Measurements from ENCODE around the gene RAB11FIP5.
A peak's percentile ranks its signal among the peaks of the same experiment; 100 is the strongest.

The RAB11FIP5 gene

GRCh38 chr2:73087311-73087710 lies 25.4 kb downstream of the RAB11FIP5 start:
- DNase-seq = no peak

- peak; percentile 68 for DNase-seq
Observed at GRCh38 chr2:73085691-73086090, 27.1 kb downstream of the RAB11FIP5 start.

GRCh38 chr2:73084971-73085370 lies 27.8 kb downstream of the RAB11FIP5 start:
- no peak for DNase-seq

GRCh38 chr2:73083886-73084800 lies 28.6 kb downstream of the RAB11FIP5 start:
- no peak for DNase-seq

GRCh38 chr2:73082523-73083410 lies 30.0 kb downstream of the RAB11FIP5 start:
- DNase-seq = no peak

GRCh38 chr2:73081181-73081671 lies 31.5 kb downstream of the RAB11FIP5 start:
- DNase-seq = no peak

- DNase-seq = no peak
Observed at GRCh38 chr2:73080321-73081131, 32.2 kb downstream of the RAB11FIP5 start.

GRCh38 chr2:73079636-73080035 lies 33.1 kb downstream of the RAB11FIP5 start:
- DNase-seq = no peak

GRCh38 chr2:73078457-73079411 lies 34.0 kb downstream of the RAB11FIP5 start:
- no peak for DNase-seq

GRCh38 chr2:73077424-73077795 lies 35.3 kb downstream of the RAB11FIP5 start:
- DNase-seq = no peak

GRCh38 chr2:73076701-73077423 lies 35.9 kb downstream of the RAB11FIP5 start:
- DNase-seq = no peak

GRCh38 chr2:73075477-73076373 lies 37.0 kb downstream of the RAB11FIP5 start:
- DNase-seq = no peak

GRCh38 chr2:73074110-73075069 lies 38.4 kb downstream of the RAB11FIP5 start:
- DNase-seq = no peak

GRCh38 chr2:73072416-73072815 lies 40.3 kb downstream of the RAB11FIP5 start:
- no peak for DNase-seq

GRCh38 chr2:73072129-73072395 lies 40.7 kb downstream of the RAB11FIP5 start:
- DNase-seq = no peak

GRCh38 chr2:73071360-73072128 lies 41.2 kb downstream of the RAB11FIP5 start, which contains the start of gene SFXN5:
TSS of gene SFXN5 (minus strand) at chr2:73071712. CDS start at chr2:73071705, 7 bp downstream.
- DNase-seq = peak; percentile 94

GRCh38 chr2:73070643-73071359 lies 41.9 kb downstream of the RAB11FIP5 start:
- DNase-seq = no peak

All from HCEC 1CT (cell line).